OCI-LY7 (cell line): Measurements from ENCODE around the gene ZFHX3. TPM values are rescaled to one million over a fixed set of nuclear protein-coding genes. Genes with fewer than 3 reads are reported as not detected.

Experiments
- BruUV-seq: library from RNA; stranded (reverse); fragments of 400-500 nt; replicated peaks from 2 replicates; lab custom pipeline; 2021; lab: Mats Ljungman, UMichigan
- CTCF ChIA-PET: fragments of 300-600 bp; sonication (Branson Sonifier 250); formaldehyde crosslinking; loops from one replicate; lab custom pipeline; 2022; ENCODE audit warnings: antibody characterized with exemption; ENCODE audit not compliant: unreplicated experiment; lab: Charles Lee
- POLR2A ChIA-PET: fragments of 300-600 bp; sonication (Branson Sonifier 250); formaldehyde crosslinking; loops from one replicate; lab custom pipeline; 2022; ENCODE audit warnings: antibody characterized with exemption; lab: Charles Lee
- DNase-seq: peaks from one replicate; pipeline ENCODE4 v3.0.0-alpha.2; 2015; ENCODE audit warnings: low spot score
- H2AFZ ChIP-seq: fragments of 200-600 bp; sonication (generic), shearing (Covaris generic); 2 replicates; pipeline ENCODE4 v1.6.1; 2014; ENCODE audit warnings: mild to moderate bottlenecking, antibody characterized with exemption, low read length, moderate library complexity
- H3K27ac ChIP-seq: fragments of 200-600 bp; sonication (generic); 2 replicates; pipeline ENCODE4 v1.5.1; 2014; ENCODE audit warnings: mixed run types, low read depth, mild to moderate bottlenecking, moderate library complexity, low read length, inconsistent platforms; ENCODE audit not compliant: poor library complexity, severe bottlenecking
- H3K36me3 ChIP-seq: fragments of 200-600 bp; sonication (generic); 2 replicates; pipeline ENCODE4 v1.6.1; 2014; ENCODE audit warnings: mild to moderate bottlenecking, antibody characterized with exemption, low read length, moderate library complexity, mixed read lengths; ENCODE audit not compliant: insufficient read depth
- H3K4me1 ChIP-seq: fragments of 200-600 bp; sonication (generic); 2 replicates; pipeline ENCODE4 v1.5.1; 2014; ENCODE audit warnings: mild to moderate bottlenecking, low read length; ENCODE audit not compliant: insufficient read depth, poor library complexity, severe bottlenecking
- H3K4me2 ChIP-seq: fragments of 200-600 bp; sonication (generic); 2 replicates; pipeline ENCODE4 v1.6.1; 2014; ENCODE audit warnings: mild to moderate bottlenecking, low read length
- H3K4me3 ChIP-seq: fragments of 200-600 bp; sonication (generic); 2 replicates; pipeline ENCODE4 v1.5.1; 2014; ENCODE audit warnings: mild to moderate bottlenecking, low read depth, low read length; ENCODE audit not compliant: poor library complexity, severe bottlenecking
- H3K79me2 ChIP-seq: fragments of 200-600 bp; sonication (generic); 2 replicates; pipeline ENCODE4 v1.6.1; 2016; ENCODE audit warnings: low read depth, mild to moderate bottlenecking, low read length, moderate library complexity, mixed read lengths; ENCODE audit not compliant: insufficient read depth
- H3K9me2 ChIP-seq: fragments of 200-600 bp; sonication (generic); 2 replicates; pipeline ENCODE4 v1.6.1; 2016; ENCODE audit warnings: mild to moderate bottlenecking, low read length, mixed read lengths; ENCODE audit not compliant: insufficient read depth
- H3K9me3 ChIP-seq: fragments of 200-600 bp; sonication (generic); 2 replicates; pipeline ENCODE4 v1.6.1; 2014; ENCODE audit warnings: mild to moderate bottlenecking, mixed run types, low read length, mixed read lengths
- H4K20me1 ChIP-seq: fragments of 200-600 bp; sonication (generic); 2 replicates; pipeline ENCODE4 v1.6.1; 2014; ENCODE audit warnings: mild to moderate bottlenecking, antibody characterized with exemption, low read length, moderate library complexity, mixed read lengths; ENCODE audit not compliant: insufficient read depth
- EZH2phosphoT487 ChIP-seq: fragments of 200-600 bp; sonication (generic); IDR thresholded peaks from 2 replicates; pipeline ENCODE4 v1.6.1; 2018; ENCODE audit warnings: low read depth, borderline replicate concordance, mild to moderate bottlenecking, mixed run types, antibody characterized with exemption, low read length, moderate library complexity, mixed read lengths
- intact Hi-C: fragments of 100-400 bp; cut with micrococcal nuclease; formaldehyde crosslinking; loops from one replicate; pipeline ENCODE4 v1.10.0; 2022; ENCODE audit not compliant: unreplicated experiment
- total RNA-seq, 2 experiments: library from RNA; depleted of rRNA in 1 of 2; stranded (reverse); fragments of >200 nt in 1 of 2; shearing (Covaris generic) in 1 of 2; gene quantifications; 2 replicates each; pipeline ENCODE4 v1.2.3, GENCODE V29; 2014 to 2022
- TF ChIP-seq, protein P1 (sequence below): fragments of 200-600 bp; sonication (generic); conservative IDR thresholded peaks from 2 replicates; pipeline ENCODE4 v1.5.1; 2014; ENCODE audit warnings: mild to moderate bottlenecking, antibody characterized with exemption, low read length, moderate library complexity, mixed read lengths

Gene ZFHX3
- total RNA-seq, 2 experiments from 2014 or later, result 1.3 to 6.2 TPM

DNA sequence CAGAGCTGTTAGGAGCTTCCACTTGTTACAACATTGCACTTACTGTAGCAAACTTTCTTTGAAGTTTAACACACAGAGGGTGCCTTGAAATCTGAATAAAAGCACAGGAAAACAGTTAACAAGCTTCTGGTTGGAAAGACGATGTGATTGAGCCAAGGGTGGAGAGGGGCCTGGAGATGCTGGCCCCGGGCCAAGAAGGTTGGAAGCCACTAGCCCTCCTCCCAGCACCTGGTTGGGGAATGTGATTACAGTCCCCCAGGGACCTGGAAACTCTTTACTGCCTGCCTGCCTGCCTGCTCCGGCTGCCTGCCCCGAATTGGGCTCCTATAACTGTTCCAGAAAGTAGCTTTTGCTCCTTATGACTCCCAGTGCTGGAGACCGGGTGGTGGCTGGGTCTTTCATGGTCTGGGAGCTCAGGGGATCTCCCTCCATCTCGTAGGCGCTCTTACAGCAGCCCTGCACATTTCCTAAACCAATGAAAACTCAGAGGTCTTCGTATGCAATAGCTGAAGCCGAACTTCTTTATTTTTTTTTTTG is 48.0 kb upstream of the ZFHX3 start:
- CTCF ChIA-PET, result no interaction called here
- no peak overlapping the region for H3K4me2 ChIP-seq
- TF ChIP-seq EZH2phosphoT487, result no peak
- TF ChIP-seq, protein P1, sequence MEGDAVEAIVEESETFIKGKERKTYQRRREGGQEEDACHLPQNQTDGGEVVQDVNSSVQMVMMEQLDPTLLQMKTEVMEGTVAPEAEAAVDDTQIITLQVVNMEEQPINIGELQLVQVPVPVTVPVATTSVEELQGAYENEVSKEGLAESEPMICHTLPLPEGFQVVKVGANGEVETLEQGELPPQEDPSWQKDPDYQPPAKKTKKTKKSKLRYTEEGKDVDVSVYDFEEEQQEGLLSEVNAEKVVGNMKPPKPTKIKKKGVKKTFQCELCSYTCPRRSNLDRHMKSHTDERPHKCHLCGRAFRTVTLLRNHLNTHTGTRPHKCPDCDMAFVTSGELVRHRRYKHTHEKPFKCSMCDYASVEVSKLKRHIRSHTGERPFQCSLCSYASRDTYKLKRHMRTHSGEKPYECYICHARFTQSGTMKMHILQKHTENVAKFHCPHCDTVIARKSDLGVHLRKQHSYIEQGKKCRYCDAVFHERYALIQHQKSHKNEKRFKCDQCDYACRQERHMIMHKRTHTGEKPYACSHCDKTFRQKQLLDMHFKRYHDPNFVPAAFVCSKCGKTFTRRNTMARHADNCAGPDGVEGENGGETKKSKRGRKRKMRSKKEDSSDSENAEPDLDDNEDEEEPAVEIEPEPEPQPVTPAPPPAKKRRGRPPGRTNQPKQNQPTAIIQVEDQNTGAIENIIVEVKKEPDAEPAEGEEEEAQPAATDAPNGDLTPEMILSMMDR, result no peak

DNA sequence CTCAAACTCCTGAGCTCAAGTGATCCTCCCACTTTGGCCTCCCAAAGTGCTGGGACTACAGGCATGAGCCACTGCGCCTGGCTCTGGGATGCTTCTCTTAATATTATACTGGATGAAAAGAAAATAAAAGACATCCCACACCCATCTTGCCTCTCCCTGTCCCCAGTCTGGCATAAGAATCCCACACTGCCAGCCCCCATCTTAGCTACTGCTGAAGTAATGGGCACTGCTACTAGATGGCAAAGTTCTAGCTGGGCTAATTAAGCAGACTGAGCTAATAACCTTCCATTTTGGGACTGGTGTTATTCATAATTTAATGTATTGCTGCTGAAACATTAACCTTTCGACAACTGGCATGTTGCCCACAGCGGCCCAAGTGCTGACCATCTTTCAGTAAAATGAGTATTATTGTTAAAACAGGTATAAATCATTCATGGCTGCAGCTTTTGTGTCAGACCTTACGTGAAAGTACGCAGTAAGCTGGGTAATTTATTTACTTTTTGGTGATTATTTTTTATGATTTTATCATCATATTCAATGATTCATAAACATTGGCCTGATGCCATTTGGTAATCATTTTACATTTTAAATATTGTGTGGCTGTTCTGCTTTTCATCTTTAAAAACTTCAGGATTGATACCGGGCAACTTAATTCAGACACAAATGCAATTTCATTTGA is 47.4 kb upstream of the ZFHX3 start:
- no peaks in the 10 kb centered on the region for H3K4me1 ChIP-seq
- no peaks in the 10 kb centered on the region for H3K36me3 ChIP-seq
- TF ChIP-seq, protein P1, result no peak
- no peak for TF ChIP-seq EZH2phosphoT487
- H3K4me3 ChIP-seq, result no peak overlapping the region
- no peaks in the 10 kb centered on the region for H3K9me3 ChIP-seq
- ChIA-PET POLR2A (no interaction called here), CTCF (no interaction called here)
- no peaks in the 10 kb centered on the region for H3K9me2 ChIP-seq
- no peak overlapping the region for H3K27ac ChIP-seq
- H2AFZ ChIP-seq, result no peak overlapping the region
- DNase-seq, result no peak
- no peaks in the 10 kb centered on the region for H4K20me1 ChIP-seq
- intact Hi-C loops, result no loop called here
- H3K79me2 ChIP-seq, result no peaks in the 10 kb centered on the region
- no TSS peak for BruUV-seq
- no peak overlapping the region for H3K4me2 ChIP-seq

More for the DNA sequence above, 48.0 kb upstream of the ZFHX3 start:
- no peak overlapping the region for H2AFZ ChIP-seq
- no peak overlapping the region for H3K4me3 ChIP-seq
- H3K36me3 ChIP-seq, result no peaks in the 10 kb centered on the region
- no peaks in the 10 kb centered on the region for H3K79me2 ChIP-seq
- no peaks in the 10 kb centered on the region for H3K9me3 ChIP-seq
- no peaks in the 10 kb centered on the region for H3K9me2 ChIP-seq
- intact Hi-C loops, result no loop called here
- BruUV-seq, result no TSS peak
- H4K20me1 ChIP-seq, result no peaks in the 10 kb centered on the region
- no peaks in the 10 kb centered on the region for H3K4me1 ChIP-seq
- DNase-seq, result no peak
- no peak overlapping the region for H3K27ac ChIP-seq
- POLR2A ChIA-PET, result no interaction called here

DNA sequence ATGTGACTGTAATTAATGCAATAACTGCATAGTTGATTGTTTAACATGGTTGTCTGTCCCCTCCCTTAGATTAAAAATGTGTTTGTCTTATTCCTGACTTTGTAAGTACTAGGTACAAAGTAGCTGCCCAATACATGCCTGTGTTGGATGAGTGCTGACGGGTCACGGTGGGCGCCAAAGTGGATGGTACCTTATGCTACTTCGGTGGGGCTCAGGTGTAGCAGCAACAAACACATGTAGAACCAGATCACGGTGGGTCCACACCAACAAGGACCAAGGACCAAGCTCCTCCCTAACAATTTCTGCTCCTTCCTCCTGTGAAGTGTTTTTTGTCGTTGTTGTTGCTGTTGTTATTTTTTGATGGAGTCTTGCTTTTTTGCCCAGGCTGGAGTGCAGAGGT is 46.4 kb upstream of the ZFHX3 start:
- POLR2A ChIA-PET, result no interaction called here

More for the DNA sequence above, 46.4 kb upstream of the ZFHX3 start:
- no peak overlapping the region for H2AFZ ChIP-seq
- no peak for TF ChIP-seq EZH2phosphoT487
- TF ChIP-seq, protein P1, result no peak
- no peaks in the 10 kb centered on the region for H3K9me2 ChIP-seq
- no peak overlapping the region for H3K27ac ChIP-seq
- CTCF ChIA-PET, result no interaction called here
- H3K36me3 ChIP-seq, result no peaks in the 10 kb centered on the region
- no peak for DNase-seq
- BruUV-seq, result no TSS peak
- H3K9me3 ChIP-seq, result no peaks in the 10 kb centered on the region
- no peaks in the 10 kb centered on the region for H3K79me2 ChIP-seq
- intact Hi-C loops, result no loop called here
- H3K4me3 ChIP-seq, result no peak overlapping the region
- no peaks in the 10 kb centered on the region for H4K20me1 ChIP-seq
- no peaks in the 10 kb centered on the region for H3K4me1 ChIP-seq
- H3K4me2 ChIP-seq, result no peak overlapping the region
